PFSK-1 (cell line): ENCODE measurements around the gene CEACAM19.

ENCODE experiments used
- FOXP2 ChIP-seq: optimal IDR thresholded peaks from 2 replicates; pipeline ENCODE3; 2011; ENCODE audit warnings: borderline replicate concordance, control low read depth, inconsistent platforms; ENCODE audit not compliant: insufficient read depth; ENCODE audit errors: extremely low read length, extremely low read depth
- POLR2AphosphoS5 ChIP-seq: IDR thresholded peaks from 2 replicates; pipeline ENCODE4 v1.6.1; 2012; ENCODE audit warnings: low read depth, mild to moderate bottlenecking, control low read depth, low read length, moderate library complexity
- REST ChIP-seq, 2 experiments: IDR thresholded peaks; 2 replicates each; pipeline versions ENCODE4 v1.6.1 to v1.8.0; 2011 to 2012; ENCODE audit warnings: low read depth in 2 of 2, low read length in 2 of 2, control low read depth in 1 of 2, inconsistent platforms in 1 of 2, mild to moderate bottlenecking in 1 of 2, moderate library complexity in 1 of 2; ENCODE audit not compliant: insufficient read depth in 1 of 2
- SIN3A ChIP-seq: IDR thresholded peaks from 2 replicates; pipeline ENCODE4 v1.6.1; 2012; ENCODE audit warnings: mild to moderate bottlenecking, low read length, moderate library complexity, borderline replicate concordance; ENCODE audit not compliant: insufficient read depth
- TAF1 ChIP-seq: IDR thresholded peaks from 2 replicates; pipeline ENCODE4 v1.6.1; 2012; ENCODE audit warnings: low read length, control low read depth, borderline replicate concordance; ENCODE audit not compliant: insufficient read depth

The CEACAM19 gene

GRCh38 chr19:44708940-44709339, 37.7 kb downstream of the CEACAM19 start:
- no peak for TF ChIP-seq TAF1
- no peak for TF ChIP-seq FOXP2
- TF ChIP-seq SIN3A, result no peak
- TF ChIP-seq REST (IDR thresholded peaks at IDR 0.05; ENCODE audit: insufficient read depth in 1 of 2, low read depth in 2 of 2, low read length in 2 of 2), result no peak
- no peak for TF ChIP-seq POLR2AphosphoS5

GRCh38 chr19:44710483-44710882, 39.2 kb downstream of the CEACAM19 start:
- TF ChIP-seq FOXP2, result no peak
- no peak for TF ChIP-seq SIN3A
- no peak for TF ChIP-seq TAF1
- no peak for TF ChIP-seq REST (IDR thresholded peaks at IDR 0.05; ENCODE audit: insufficient read depth in 1 of 2, low read depth in 2 of 2, low read length in 2 of 2)
- TF ChIP-seq POLR2AphosphoS5, result no peak

- TF ChIP-seq FOXP2 (no peak), REST (IDR thresholded peaks at IDR 0.05; ENCODE audit: insufficient read depth in 1 of 2, low read depth in 2 of 2, low read length in 2 of 2) (no peak), POLR2AphosphoS5 (no peak), TAF1 (no peak), SIN3A (no peak)
Observed at GRCh38 chr19:44712864-44713515, 41.7 kb downstream of the CEACAM19 start.

GRCh38 chr19:44714597-44715169, 43.4 kb downstream of the CEACAM19 start:
- TF ChIP-seq FOXP2 (no peak), TAF1 (no peak), POLR2AphosphoS5 (no peak), SIN3A (no peak), REST (IDR thresholded peaks at IDR 0.05; ENCODE audit: insufficient read depth in 1 of 2, low read depth in 2 of 2, low read length in 2 of 2) (no peak)
